Rectal smooth muscle tissue (tissue), 1 donor: Measurements from ENCODE around the gene MEGF11.

ENCODE experiments used
- H3K27ac ChIP-seq: one replicate; pipeline ENCODE4 v1.7.0; 2013; ENCODE audit warnings: low read depth, low read length, inconsistent platforms
- H3K27me3 ChIP-seq: one replicate; pipeline ENCODE4 v1.7.0; 2013; ENCODE audit warnings: low read length; ENCODE audit not compliant: control insufficient read depth, insufficient read depth
- H3K36me3 ChIP-seq: one replicate; pipeline ENCODE4 v1.7.0; 2013; ENCODE audit warnings: low read length; ENCODE audit not compliant: control insufficient read depth, insufficient read depth
- H3K4me1 ChIP-seq: one replicate; pipeline ENCODE4 v1.7.0; 2013; ENCODE audit warnings: low read length; ENCODE audit not compliant: control insufficient read depth, insufficient read depth
- H3K4me3 ChIP-seq: one replicate; pipeline ENCODE4 v1.7.0; 2013; ENCODE audit warnings: low read length
- H3K9ac ChIP-seq: one replicate; pipeline ENCODE4 v1.7.0; 2013; ENCODE audit warnings: low read length

Gene MEGF11

DNA sequence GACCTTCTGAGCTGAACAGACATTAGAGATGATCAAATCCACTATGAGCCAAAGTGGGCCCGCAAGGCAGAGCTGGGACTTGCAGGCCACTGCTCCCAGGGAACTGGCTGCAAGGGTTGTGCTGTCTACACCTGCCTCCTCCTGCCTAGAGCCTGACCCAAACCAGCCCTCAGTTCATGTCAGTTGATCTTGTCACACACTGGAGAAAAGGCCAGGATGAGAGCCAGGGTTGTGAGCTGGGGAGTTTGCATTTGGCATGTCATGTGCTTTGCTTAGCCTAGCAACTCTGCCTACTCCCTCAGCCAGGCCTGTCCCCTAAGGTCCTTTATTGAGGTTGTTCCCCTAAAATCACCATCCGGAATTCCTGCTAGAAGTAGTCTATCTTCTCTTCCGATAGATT lies 316.5 kb downstream of the MEGF11 start:
- H3K27me3 ChIP-seq: no peaks in the 10 kb centered on the region
- H3K36me3 ChIP-seq: no peaks in the 10 kb centered on the region
- H3K4me3 ChIP-seq: no peak overlapping the region
- no peak overlapping the region for H3K9ac ChIP-seq
- no peaks in the 10 kb centered on the region for H3K4me1 ChIP-seq
- no peak overlapping the region for H3K27ac ChIP-seq

DNA sequence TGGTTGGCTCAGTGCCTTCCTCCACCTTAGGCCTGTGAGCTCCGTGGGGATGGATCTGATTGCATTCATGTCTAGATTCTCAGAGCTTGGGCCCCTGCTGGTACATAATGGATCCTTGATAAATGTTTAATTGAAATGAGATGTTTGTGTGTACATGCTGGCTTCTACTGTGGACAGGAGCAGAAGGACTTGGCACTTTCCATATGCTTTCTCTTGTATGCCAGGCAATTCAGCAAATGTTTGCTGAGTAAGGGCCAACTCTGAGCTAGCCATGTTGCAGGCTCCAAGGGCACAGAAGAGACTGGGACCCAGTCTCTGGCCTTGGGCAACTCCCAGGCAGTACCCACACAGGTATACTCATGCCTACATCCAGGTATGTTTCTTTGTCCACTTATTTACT lies 317.3 kb downstream of the MEGF11 start:
- Histone ChIP-seq H3K4me1 (no peaks in the 10 kb centered on the region), H3K36me3 (no peaks in the 10 kb centered on the region), H3K27ac (no peak overlapping the region), H3K27me3 (no peaks in the 10 kb centered on the region), H3K4me3 (no peak overlapping the region), H3K9ac (no peak overlapping the region)

DNA sequence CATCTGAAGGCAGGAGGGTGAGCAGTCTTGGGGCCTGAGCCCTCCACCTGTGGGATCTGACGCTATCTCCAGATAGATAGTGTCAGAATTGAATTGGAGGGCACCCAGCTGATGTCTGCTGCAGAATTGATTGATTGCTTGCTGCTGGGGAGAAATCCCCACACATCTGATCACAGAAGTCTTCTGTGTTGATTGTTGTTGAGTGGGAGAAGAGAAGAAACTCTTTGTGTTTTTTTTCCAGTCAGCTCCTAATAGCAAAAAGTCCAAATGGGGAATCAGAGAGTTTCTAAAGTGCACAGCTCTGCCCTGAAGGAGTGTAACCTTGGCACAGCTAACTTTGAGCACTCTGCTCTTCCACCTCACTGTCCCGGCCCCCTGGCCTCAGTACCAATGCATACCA lies 318.2 kb downstream of the MEGF11 start:
- H3K27me3 ChIP-seq: no peaks in the 10 kb centered on the region
- H3K4me3 ChIP-seq: no peak overlapping the region
- no peaks in the 10 kb centered on the region for H3K4me1 ChIP-seq
- H3K9ac ChIP-seq: no peak overlapping the region
- H3K27ac ChIP-seq: no peak overlapping the region
- no peaks in the 10 kb centered on the region for H3K36me3 ChIP-seq

DNA sequence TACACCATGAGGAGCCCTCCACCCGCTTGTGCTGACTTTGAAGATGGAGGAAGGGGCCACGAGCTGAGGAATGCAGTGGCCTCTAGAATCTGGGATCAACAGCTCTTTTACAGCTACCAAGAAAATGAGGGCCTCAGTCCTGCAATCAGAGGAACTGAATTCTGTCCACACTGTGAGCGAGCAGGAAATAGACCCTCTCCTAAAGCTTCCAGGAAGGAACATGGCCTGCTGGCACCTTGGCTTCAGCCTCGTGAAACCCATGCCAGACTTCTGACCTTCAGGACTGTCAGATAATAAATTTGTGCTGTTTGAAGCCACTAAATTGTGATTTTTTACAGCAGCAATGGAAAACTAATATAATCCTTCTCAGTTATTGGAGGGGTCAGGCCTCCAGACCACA lies 322.3 kb downstream of the MEGF11 start:
- H3K27ac ChIP-seq: no peak overlapping the region
- no peak overlapping the region for H3K9ac ChIP-seq
- no peaks in the 10 kb centered on the region for H3K36me3 ChIP-seq
- H3K4me3 ChIP-seq: no peak overlapping the region
- no peaks in the 10 kb centered on the region for H3K27me3 ChIP-seq
- no peaks in the 10 kb centered on the region for H3K4me1 ChIP-seq

DNA sequence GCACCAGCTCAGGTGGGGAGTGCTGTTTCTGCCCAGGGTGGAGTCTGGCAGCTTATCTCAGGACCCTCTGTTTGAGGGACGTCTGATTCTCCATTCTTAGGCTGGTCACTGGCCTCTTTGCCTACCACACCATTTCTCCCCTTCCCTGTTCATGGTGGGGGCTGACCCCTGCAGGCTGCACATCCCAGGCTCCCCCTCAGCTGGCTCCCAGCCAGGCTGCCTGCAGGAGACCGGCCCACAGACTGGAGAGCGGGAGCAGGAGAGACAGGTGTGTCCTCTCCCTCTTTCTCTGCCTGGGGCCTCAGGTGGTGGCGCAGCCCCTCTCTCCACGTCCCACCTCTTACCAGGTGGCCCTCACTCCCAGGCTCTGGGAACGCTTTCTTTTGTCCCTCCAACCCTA lies 323.4 kb downstream of the MEGF11 start:
- Histone ChIP-seq H3K36me3 (no peaks in the 10 kb centered on the region), H3K27me3 (no peaks in the 10 kb centered on the region), H3K27ac (no peak overlapping the region), H3K4me1 (no peaks in the 10 kb centered on the region), H3K9ac (no peak overlapping the region), H3K4me3 (no peak overlapping the region)

DNA sequence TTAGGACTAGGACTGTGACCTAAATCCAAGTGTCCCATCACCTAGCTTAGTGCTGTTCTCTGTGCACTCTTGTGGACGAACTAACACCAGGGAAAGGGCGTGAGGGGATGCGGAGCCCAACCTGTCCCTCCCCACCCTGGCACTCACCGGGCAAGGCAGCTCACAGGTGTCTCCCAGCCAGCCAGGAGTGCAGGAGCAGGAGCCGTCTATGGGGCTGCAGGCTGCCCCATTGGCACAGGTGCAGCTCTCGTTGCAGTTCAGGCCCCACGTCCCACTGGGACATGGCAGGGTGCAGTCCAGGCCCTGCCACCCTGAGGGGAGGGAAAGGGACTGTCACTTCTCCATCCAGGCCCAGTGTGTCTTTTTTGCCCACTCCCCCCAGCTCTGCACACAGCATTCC lies 324.0 kb downstream of the MEGF11 start:
- Histone ChIP-seq H3K4me1 (no peaks in the 10 kb centered on the region), H3K27me3 (no peaks in the 10 kb centered on the region), H3K4me3 (no peak overlapping the region), H3K9ac (no peak overlapping the region), H3K27ac (no peak overlapping the region), H3K36me3 (no peaks in the 10 kb centered on the region)

DNA sequence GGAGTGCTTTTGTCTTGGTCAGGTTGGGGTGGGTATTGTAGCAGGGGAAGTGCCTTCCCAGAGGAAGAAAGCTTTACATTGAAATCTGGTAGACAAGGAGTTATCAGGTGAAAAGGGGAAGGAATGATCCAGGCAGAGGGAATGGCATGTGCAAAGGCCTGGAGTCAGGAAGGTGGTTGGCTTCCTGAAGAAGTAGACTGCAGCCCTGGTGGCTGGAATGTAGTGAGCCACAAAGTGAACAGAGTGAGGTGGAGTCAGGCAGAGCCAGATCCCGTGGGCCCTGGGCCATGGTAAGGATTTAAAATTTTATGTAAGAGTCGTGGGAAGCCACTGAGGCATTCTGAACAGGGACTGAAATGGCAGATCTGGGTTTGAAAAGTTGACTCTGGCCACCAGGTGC lies 326.0 kb downstream of the MEGF11 start:
- Histone ChIP-seq H3K4me3 (no peak overlapping the region), H3K4me1 (no peaks in the 10 kb centered on the region), H3K36me3 (no peaks in the 10 kb centered on the region), H3K27ac (no peak overlapping the region), H3K27me3 (no peaks in the 10 kb centered on the region), H3K9ac (no peak overlapping the region)

DNA sequence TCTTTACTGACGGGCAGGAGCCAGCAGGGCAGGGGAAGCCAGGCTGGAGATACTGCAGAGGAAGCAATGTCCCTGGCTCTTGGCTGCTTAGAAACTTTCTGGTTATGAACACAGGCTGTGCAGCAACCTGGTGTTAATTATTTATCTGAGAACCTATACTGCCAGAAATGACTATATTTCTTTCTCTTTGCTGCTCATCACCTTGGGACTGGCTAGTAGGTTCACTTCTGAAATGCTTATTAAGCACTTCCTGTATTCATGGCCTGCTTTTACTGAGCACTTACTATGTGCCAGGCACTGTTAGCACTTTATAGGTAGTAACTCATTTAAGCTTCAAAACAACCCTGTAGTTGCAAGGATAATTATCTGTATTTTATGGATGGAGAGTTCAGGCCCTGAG lies 326.7 kb downstream of the MEGF11 start:
- Histone ChIP-seq H3K36me3 (no peaks in the 10 kb centered on the region), H3K4me1 (no peaks in the 10 kb centered on the region), H3K27ac (no peak overlapping the region), H3K4me3 (no peak overlapping the region), H3K9ac (no peak overlapping the region), H3K27me3 (no peaks in the 10 kb centered on the region)

DNA sequence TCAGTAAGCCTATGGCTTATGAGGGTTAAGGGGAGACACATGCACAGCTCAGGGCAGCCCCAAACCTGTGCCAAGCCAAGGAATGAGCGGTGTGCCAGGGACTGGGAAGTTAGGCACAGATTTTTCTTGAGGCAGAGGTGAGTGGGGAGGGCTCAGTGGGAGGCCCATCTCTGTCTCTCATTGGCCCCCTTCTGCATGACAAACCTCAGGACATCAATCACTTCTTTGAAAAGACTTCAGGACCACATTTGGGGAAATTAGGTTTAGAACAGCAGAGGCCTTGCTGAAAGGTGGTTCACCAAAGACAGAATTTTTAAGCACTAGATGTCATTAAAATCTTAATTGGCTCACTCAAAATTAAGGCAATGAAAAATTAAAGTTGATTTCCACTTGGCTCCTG lies 327.1 kb downstream of the MEGF11 start:
- no peaks in the 10 kb centered on the region for H3K4me1 ChIP-seq
- H3K4me3 ChIP-seq: no peak overlapping the region
- no peaks in the 10 kb centered on the region for H3K36me3 ChIP-seq
- H3K27ac ChIP-seq: no peak overlapping the region
- no peak overlapping the region for H3K9ac ChIP-seq
- H3K27me3 ChIP-seq: no peaks in the 10 kb centered on the region

DNA sequence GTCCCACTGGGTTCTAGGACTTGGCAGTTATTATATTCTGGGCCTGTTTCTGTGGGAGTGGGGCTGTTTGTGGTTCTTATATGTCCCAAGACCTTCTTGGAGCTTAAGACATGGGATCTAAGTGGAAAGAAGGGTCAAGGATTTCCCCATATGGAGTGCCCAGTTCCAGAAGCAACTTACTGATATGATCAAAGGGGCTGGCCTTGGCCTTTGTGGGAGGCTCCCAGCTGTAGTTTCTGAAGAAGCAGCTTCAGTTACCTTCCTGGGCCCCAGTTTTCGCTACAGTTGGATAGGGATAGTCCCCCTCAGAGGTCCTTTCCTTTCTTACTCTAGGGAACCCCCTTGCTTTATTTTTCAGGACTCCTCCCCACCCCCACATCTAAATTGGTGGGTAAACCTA lies 328.2 kb downstream of the MEGF11 start:
- Histone ChIP-seq H3K9ac (no peak overlapping the region), H3K4me3 (no peak overlapping the region)

DNA sequence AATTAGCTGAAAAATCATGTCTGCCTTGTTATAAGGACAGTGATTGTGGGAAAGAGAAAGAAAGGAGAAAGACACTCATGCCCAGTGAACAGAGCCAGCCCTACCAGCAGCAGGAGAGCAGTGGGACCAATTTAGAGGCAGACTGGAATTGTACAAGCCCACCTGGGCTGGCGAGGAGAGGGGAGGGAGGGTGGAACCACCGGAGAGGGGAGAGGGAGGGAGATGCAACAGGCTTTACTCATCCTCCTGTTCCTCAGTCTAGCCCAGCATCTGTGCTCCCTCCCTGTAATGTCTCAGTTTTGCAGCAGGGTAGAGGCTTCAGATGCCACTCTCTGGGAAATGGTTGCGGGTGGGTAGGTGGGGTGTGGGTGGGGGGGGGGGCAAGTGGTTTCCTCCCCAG lies 329.5 kb downstream of the MEGF11 start:
- Histone ChIP-seq H3K27me3 (no peaks in the 10 kb centered on the region), H3K4me1 (no peaks in the 10 kb centered on the region), H3K36me3 (no peaks in the 10 kb centered on the region), H3K9ac (no peak overlapping the region), H3K27ac (no peak overlapping the region), H3K4me3 (no peak overlapping the region)

More for the DNA sequence above, 328.2 kb downstream of the MEGF11 start:
- H3K27ac ChIP-seq: no peak overlapping the region
- no peaks in the 10 kb centered on the region for H3K27me3 ChIP-seq
- H3K4me1 ChIP-seq: no peaks in the 10 kb centered on the region
- no peaks in the 10 kb centered on the region for H3K36me3 ChIP-seq

DNA sequence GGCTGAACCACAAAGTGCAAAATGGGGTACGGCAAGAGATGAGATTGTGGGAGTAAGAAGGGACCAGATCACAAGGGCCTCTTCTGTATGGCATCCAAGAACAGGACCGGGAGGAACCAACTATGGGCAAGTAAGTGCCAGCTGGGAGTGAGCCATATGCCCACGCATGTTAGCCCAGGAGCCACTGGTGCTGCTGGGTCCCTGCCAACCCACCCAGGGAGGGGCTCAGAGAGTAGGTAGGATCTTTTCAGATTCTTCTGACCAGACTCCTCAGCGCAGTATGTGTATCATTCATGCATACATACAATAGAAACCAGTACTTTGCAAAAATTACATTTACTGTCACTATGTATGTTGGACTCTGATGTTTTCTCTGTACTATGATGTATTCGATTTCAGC lies 330.3 kb downstream of the MEGF11 start:
- Histone ChIP-seq H3K4me1 (no peaks in the 10 kb centered on the region), H3K4me3 (no peak overlapping the region), H3K27me3 (no peaks in the 10 kb centered on the region)

DNA sequence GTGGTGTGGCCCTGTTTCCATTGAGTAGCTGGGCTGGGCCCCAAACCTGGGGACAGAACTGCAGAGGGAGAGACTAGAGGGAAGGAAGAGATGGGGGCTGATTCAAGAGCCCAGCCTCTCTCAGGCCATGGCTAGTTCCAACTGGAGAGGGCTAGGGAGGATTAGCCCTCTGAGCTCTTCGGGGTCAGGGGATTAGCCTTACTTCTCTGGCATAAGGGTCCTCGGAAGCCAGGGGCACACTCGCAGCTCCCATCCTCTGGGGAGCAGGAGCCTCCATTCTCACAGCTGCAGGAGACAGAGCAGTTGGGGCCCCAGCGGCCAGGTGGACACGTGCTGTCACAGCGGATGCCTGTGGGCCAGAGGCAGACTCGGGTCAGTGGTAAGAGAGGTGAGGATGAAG lies 330.9 kb downstream of the MEGF11 start:
- H3K36me3 ChIP-seq: no peaks in the 10 kb centered on the region
- no peaks in the 10 kb centered on the region for H3K27me3 ChIP-seq

More for the DNA sequence above, 330.3 kb downstream of the MEGF11 start:
- H3K36me3 ChIP-seq: no peaks in the 10 kb centered on the region
- H3K9ac ChIP-seq: no peak overlapping the region
- no peak overlapping the region for H3K27ac ChIP-seq

DNA sequence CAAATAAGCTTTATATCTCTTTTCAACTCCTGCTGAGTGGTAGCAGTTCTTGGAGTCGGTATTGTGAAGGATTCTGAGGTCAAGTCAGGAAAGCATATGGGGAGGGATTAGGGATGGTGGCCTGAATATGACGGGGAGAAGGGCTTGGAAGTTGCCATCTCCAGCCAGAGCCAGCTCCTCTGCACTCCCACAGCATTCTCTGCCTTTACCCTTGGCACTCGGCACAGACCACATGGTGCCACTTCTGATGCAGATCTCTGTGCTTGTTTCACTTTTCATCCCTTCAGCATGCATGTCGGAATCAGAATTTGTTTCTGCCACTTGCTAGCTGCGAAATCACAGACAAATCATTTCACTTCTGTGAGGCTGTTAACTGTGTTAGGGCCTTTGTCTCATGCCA lies 331.8 kb downstream of the MEGF11 start:
- Histone ChIP-seq H3K27ac (no peak overlapping the region), H3K4me3 (no peak overlapping the region), H3K9ac (no peak overlapping the region)

More for the DNA sequence above, 330.9 kb downstream of the MEGF11 start:
- H3K9ac ChIP-seq: no peak overlapping the region
- H3K4me1 ChIP-seq: no peaks in the 10 kb centered on the region
- H3K4me3 ChIP-seq: no peak overlapping the region
- H3K27ac ChIP-seq: no peak overlapping the region

More for the DNA sequence above, 331.8 kb downstream of the MEGF11 start:
- no peaks in the 10 kb centered on the region for H3K36me3 ChIP-seq
- H3K27me3 ChIP-seq: no peaks in the 10 kb centered on the region
- H3K4me1 ChIP-seq: no peaks in the 10 kb centered on the region
